KMS-11 (cell line): Measurements from ENCODE around the gene PTPRN2.

Experiments
- H2AFZ ChIP-seq: fragments of 200-600 bp; sonication (generic); 2 replicates; pipeline ENCODE4 v1.6.1; 2016; ENCODE audit warnings: antibody characterized with exemption, mixed run types, low read depth
- H3K27ac ChIP-seq: fragments of 200-600 bp; sonication (generic); 2 replicates; pipeline ENCODE4 v1.6.1; 2016; ENCODE audit warnings: mild to moderate bottlenecking, mixed run types
- H3K27me3 ChIP-seq: fragments of 200-600 bp; sonication (generic); 2 replicates; pipeline ENCODE4 v1.6.1; 2017; ENCODE audit warnings: mild to moderate bottlenecking, low read depth, mixed run types, moderate library complexity; ENCODE audit not compliant: insufficient read depth
- H3K36me3 ChIP-seq: fragments of 200-600 bp; sonication (generic); 2 replicates; pipeline ENCODE4 v1.6.1; 2017; ENCODE audit warnings: mild to moderate bottlenecking, mixed run types; ENCODE audit not compliant: insufficient read depth
- H3K4me1 ChIP-seq: fragments of 200-600 bp; sonication (generic); 2 replicates; pipeline ENCODE4 v1.6.1; 2016; ENCODE audit warnings: mild to moderate bottlenecking, low read depth, mixed run types; ENCODE audit not compliant: poor library complexity, severe bottlenecking
- H3K4me2 ChIP-seq: fragments of 200-600 bp; sonication (generic); 2 replicates; pipeline ENCODE4 v1.7.0; 2016; ENCODE audit warnings: mild to moderate bottlenecking, mixed run types
- H3K4me3 ChIP-seq: fragments of 200-600 bp; sonication (generic); IDR thresholded peaks from 2 replicates; pipeline ENCODE4 v1.6.1; 2017; ENCODE audit warnings: low read depth, low read length, mixed read lengths; ENCODE audit not compliant: insufficient read depth
- H3K79me2 ChIP-seq: fragments of 200-600 bp; sonication (generic); 2 replicates; pipeline ENCODE4 v1.6.1; 2016; ENCODE audit warnings: low read depth, mixed run types; ENCODE audit not compliant: insufficient read depth
- H3K9ac ChIP-seq: fragments of 200-600 bp; sonication (generic); 2 replicates; pipeline ENCODE4 v1.6.1; 2016; ENCODE audit warnings: mild to moderate bottlenecking, mixed run types
- H4K20me1 ChIP-seq: fragments of 200-600 bp; sonication (generic); 2 replicates; pipeline ENCODE4 v1.6.1; 2016; ENCODE audit warnings: mild to moderate bottlenecking, mixed run types; ENCODE audit not compliant: insufficient read depth
- TF ChIP-seq, protein P1 (sequence below): fragments of 200-600 bp; sonication (generic); conservative IDR thresholded peaks from 2 replicates; pipeline ENCODE4 v1.6.1; 2017; ENCODE audit warnings: low read depth, mild to moderate bottlenecking, antibody characterized with exemption, low read length, moderate library complexity, mixed read lengths

Gene PTPRN2

GRCh38 chr7:158076215-158076614, 511.4 kb downstream of the PTPRN2 start:
- no peak overlapping the region for H3K4me3 ChIP-seq
- H3K27me3 ChIP-seq, result no peaks in the 10 kb centered on the region
- TF ChIP-seq, protein P1, sequence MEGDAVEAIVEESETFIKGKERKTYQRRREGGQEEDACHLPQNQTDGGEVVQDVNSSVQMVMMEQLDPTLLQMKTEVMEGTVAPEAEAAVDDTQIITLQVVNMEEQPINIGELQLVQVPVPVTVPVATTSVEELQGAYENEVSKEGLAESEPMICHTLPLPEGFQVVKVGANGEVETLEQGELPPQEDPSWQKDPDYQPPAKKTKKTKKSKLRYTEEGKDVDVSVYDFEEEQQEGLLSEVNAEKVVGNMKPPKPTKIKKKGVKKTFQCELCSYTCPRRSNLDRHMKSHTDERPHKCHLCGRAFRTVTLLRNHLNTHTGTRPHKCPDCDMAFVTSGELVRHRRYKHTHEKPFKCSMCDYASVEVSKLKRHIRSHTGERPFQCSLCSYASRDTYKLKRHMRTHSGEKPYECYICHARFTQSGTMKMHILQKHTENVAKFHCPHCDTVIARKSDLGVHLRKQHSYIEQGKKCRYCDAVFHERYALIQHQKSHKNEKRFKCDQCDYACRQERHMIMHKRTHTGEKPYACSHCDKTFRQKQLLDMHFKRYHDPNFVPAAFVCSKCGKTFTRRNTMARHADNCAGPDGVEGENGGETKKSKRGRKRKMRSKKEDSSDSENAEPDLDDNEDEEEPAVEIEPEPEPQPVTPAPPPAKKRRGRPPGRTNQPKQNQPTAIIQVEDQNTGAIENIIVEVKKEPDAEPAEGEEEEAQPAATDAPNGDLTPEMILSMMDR, result no peak
- H3K4me1 ChIP-seq, result no peaks in the 10 kb centered on the region
- no peak overlapping the region for H3K9ac ChIP-seq
- no peak overlapping the region for H3K4me2 ChIP-seq
- no peaks in the 10 kb centered on the region for H4K20me1 ChIP-seq
- H3K27ac ChIP-seq, result no peak overlapping the region
- no peaks in the 10 kb centered on the region for H3K79me2 ChIP-seq
- H2AFZ ChIP-seq, result no peak overlapping the region
- H3K36me3 ChIP-seq, result no peaks in the 10 kb centered on the region

DNA sequence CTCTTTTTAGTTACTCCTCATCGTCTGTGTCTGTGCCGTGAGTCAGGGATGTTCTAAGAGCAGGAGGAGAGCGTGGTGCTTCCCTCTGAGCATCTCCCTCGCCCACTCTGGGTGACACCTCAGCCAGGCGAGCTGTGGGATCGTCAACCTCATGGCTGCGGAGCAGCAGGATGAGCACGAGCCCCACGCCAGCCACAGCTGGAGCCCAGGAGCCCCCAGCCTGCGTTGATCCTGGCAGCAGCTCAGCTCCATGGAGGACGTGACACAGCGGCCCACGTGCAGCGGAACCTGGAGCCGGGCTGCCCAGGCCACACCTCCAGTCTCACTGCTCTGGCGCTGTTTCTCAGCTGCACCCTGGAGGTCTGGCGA, 512.0 kb downstream of the PTPRN2 start:
- Histone ChIP-seq H2AFZ (no peak overlapping the region), H3K4me2 (no peak overlapping the region), H4K20me1 (no peaks in the 10 kb centered on the region), H3K79me2 (no peaks in the 10 kb centered on the region), H3K9ac (no peak overlapping the region), H3K27ac (no peak overlapping the region), H3K4me3 (no peak overlapping the region), H3K27me3 (no peaks in the 10 kb centered on the region), H3K4me1 (no peaks in the 10 kb centered on the region), H3K36me3 (no peaks in the 10 kb centered on the region)
- TF ChIP-seq, protein P1, result no peak

DNA sequence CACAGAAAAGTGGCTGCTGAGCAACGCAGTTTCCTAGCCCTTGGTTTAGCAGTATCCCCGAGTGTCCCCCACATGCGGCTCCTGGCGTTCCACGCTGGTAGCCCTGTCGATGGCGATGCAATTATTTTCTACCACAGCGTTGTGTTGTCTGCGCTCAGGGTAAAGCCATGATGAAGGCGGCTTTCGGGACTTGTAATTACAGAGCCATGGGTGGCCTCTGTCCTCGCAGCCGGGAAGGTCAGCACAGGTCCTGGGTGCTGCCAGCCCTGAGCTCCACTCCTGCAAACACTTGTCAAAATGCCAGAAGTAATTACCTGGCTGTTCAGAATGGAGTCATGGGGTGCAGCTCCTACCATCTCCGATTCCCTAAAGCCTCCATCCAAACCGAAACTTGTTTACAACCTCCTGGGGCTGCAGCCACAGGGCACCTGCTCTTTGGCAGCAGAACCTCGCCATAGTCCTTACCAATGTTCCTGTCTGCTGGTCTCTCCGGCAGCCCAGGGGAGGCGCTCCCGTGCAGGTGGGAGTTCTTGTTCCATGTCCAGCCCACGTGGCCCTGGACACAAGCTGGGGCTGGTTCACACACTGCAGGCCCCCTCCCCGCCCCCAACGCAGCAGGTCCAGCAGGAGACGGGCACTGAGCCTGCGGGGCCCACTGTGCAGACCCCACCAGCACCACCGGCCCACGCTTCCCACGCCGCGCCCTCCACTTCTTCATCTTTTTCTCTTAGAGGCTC, 512.6 kb downstream of the PTPRN2 start:
- no peak overlapping the region for H2AFZ ChIP-seq
- no peaks in the 10 kb centered on the region for H3K36me3 ChIP-seq
- TF ChIP-seq, protein P1, result no peak
- no peak overlapping the region for H3K4me2 ChIP-seq
- no peak overlapping the region for H3K27ac ChIP-seq
- H3K79me2 ChIP-seq, result no peaks in the 10 kb centered on the region
- no peaks in the 10 kb centered on the region for H3K27me3 ChIP-seq
- H3K9ac ChIP-seq, result no peak overlapping the region
- no peak overlapping the region for H3K4me3 ChIP-seq
- H4K20me1 ChIP-seq, result no peaks in the 10 kb centered on the region
- no peaks in the 10 kb centered on the region for H3K4me1 ChIP-seq

DNA sequence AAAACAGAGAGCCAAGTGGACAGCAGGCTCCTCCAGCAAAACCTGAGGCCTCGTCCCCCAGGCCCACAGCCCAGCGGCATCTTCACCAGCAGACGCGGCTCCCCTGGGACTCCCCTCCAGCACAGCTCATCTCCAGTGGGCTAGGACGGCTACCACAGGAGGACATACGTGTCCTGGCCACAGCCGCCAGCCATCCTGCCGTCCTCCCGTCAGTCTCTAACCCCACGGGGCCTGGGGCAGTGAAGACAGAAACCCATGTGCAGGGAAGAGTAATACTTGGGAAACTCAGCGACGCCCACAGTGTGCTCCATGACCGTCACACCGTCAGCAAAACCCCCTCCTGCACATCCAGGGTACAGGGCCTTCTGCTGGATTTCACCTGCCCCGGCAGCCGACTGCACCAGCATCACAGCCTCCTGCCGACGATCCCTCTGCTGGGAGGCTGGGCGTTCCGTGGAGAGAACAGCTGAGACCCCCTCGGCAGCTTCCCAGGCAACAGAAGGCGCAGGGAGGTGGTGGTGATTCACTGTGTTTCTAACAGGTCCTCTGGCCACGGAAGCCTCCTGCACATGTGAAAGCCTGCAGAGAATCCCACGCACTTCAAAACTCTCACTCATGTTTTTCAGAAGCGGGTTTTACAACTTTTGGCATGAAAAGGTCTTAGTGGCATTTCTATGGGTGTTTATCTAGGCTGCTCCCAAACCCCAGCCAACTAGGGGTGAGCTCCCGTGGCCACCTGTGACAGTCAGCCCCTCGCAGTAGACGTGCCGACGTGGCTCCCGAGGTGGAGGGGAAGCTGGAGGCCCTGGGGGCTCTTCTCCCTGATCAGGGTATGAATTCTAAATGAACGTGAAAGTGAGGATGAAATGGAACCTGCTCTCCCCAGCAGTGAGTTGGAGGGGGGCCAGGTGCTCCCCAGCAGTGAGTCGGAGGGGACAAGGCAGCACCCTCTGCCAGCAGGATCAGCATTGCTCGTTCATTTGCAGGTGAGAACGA, 513.5 kb downstream of the PTPRN2 start:
- Histone ChIP-seq H2AFZ (no peak overlapping the region), H3K36me3 (no peaks in the 10 kb centered on the region), H3K79me2 (no peaks in the 10 kb centered on the region), H3K27ac (no peak overlapping the region), H4K20me1 (no peaks in the 10 kb centered on the region), H3K27me3 (no peaks in the 10 kb centered on the region), H3K9ac (no peak overlapping the region), H3K4me2 (no peak overlapping the region), H3K4me1 (no peaks in the 10 kb centered on the region), H3K4me3 (no peak overlapping the region)
- TF ChIP-seq, protein P1, result no peak
